AG09319 (cell line): ENCODE results near the gene ARHGAP8.

Experiments
- DNase-seq: peaks from one replicate; pipeline ENCODE4 v3.0.0-alpha.2; 2010; ENCODE audit warnings: low read depth; ENCODE audit errors: extremely low read depth
- TF ChIP-seq, protein P1 (sequence below): IDR thresholded peaks from 2 replicates; pipeline ENCODE4 v1.5.1; 2011; ENCODE audit warnings: low read depth, mild to moderate bottlenecking, inconsistent platforms, low read length, moderate library complexity

Gene ARHGAP8

GRCh38 chr22:44865193-44866057, 113.0 kb downstream of the ARHGAP8 start:
- DNase-seq, result no peak
- TF ChIP-seq, protein P1, sequence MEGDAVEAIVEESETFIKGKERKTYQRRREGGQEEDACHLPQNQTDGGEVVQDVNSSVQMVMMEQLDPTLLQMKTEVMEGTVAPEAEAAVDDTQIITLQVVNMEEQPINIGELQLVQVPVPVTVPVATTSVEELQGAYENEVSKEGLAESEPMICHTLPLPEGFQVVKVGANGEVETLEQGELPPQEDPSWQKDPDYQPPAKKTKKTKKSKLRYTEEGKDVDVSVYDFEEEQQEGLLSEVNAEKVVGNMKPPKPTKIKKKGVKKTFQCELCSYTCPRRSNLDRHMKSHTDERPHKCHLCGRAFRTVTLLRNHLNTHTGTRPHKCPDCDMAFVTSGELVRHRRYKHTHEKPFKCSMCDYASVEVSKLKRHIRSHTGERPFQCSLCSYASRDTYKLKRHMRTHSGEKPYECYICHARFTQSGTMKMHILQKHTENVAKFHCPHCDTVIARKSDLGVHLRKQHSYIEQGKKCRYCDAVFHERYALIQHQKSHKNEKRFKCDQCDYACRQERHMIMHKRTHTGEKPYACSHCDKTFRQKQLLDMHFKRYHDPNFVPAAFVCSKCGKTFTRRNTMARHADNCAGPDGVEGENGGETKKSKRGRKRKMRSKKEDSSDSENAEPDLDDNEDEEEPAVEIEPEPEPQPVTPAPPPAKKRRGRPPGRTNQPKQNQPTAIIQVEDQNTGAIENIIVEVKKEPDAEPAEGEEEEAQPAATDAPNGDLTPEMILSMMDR, result no peak

- DNase-seq, result no peak
- TF ChIP-seq, protein P1, result no peak
These were observed 116.8 kb downstream of the ARHGAP8 start for GRCh38 chr22:44869196-44869595.

- TF ChIP-seq, protein P1, result no peak
- no peak for DNase-seq
These were observed 117.6 kb downstream of the ARHGAP8 start for GRCh38 chr22:44870021-44870420.

DNA sequence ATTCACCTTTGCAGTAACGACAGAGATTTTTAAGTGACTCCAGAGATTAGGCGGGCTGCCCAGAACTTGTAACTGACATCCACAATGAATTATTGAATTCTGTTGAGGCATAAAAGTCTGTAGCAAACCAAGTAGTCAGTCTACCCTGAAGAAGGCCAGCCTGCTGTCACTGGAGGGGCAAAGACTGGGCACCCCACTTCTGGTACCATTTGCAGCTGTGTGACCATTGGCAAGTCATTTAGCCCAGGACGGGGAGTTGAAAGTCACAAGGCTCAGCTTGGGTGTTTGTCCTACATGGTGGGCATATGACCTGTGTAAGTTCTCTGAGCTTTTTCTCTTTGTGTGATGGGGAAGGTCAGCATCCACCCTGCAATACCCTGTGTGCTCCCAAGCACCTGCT, 119.4 kb downstream of the ARHGAP8 start:
- DNase-seq, result no peak
- TF ChIP-seq, protein P1, result no peak

DNA sequence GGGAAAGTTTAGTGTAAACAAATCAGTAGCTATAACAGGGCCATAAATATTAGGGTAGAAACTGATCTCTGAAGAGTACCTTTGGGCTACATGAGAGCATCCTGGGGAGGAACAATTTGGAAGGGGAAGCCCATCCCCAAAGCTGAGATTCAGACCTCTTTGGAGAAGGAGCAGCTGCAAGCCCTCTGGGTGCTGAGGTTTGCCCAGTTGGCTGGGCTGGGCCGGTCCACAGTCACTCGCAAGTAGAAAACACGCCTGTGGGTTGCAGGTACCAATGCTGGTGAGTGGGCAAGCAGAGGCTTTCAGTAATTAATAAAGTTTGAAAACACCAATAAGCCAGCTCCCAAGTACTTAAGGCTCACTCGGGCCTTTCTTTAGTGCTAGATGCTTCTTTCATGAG, 124.5 kb downstream of the ARHGAP8 start:
- TF ChIP-seq, protein P1, result no peak
- no peak for DNase-seq

DNA sequence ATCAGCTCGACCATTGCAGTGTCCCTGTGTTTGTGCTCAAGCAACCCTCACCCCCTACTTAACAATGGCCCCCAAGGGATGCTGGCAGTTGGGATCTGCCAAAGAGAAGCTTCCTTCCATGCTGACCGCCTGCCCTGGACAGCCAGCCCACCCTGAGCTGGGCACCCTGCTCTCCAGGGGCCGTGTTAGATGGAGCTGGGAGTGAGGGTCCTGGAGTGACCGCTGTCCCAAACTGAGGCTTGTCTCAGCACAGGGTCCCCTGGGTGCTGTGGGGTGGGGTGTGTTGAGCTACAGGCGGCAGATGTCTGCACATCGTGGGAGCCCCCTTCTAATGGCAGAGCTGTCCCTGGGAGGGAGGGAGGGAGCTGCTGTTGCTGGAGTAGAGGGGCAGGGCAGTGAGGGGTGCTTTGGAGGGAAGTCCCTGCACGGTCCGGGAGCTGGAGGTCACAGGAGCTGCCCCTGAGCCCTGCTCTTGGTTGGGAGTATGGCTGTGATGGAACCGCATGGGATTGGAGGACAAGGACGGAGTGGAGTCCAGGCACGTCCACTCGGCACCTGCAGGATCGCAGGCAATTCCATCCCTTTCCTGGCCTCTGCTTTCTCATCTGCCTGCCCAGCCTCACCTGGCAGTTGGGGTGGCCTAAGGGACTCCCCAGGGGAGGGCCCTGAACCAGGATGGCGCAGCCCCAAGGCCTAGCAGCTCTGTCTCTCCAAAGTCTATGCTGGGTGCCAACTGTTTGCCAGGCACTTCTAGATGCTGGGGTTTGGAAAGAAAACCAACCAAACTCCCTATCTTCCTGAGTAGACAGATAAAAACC, 126.3 kb downstream of the ARHGAP8 start:
- DNase-seq, result no peak
- TF ChIP-seq, protein P1, result no peak

GRCh38 chr22:44879301-44879680, 126.9 kb downstream of the ARHGAP8 start:
- TF ChIP-seq, protein P1, result no peak
- no peak for DNase-seq
